ENCODE measurements around the gene KLK1.

GRCh38 chr19:50772476-50772875, 51.1 kb downstream of the KLK1 start:
- TF ChIP-seq POLR2A (IDR thresholded peaks at IDR 0.05), result no peak
- no peak for TF ChIP-seq CTCF (IDR thresholded peaks at IDR 0.05)
